ENCODE measurements around the gene RARRES2.

RARRES2 gene

DNA sequence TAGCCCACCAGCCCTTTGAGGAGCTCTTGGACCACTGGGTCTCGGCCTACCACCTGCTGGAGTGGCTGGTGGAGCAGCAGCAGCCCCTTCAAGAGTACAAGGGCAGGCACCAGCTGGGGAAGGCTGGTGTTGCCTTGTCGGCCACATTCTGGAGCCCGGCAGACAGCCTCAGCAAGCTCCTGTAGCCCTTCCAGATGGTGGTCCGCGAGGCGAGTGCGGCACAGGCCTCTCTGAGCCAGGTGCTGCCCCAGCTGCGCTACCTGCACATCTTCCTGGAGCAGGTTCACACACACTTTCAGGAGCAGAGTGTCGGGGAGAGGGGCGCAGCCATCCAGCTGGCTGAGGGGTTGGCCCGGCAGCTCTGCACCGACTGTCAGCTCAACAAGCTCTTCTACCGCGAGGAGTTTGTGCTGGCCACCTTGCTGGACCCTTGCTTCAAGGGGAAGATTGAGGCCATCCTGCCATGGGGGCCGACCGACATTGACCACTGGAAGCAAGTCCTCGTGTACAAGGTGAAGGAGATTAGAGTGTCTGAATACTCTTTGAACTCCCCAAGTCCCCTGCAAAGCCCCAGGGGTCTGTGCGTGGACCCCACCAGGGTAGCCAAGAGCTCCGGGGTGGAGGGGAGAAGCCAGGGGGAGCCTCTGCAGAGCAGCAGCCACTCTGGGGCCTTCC is 11.1 kb downstream of the RARRES2 start:
- Histone ChIP-seq H3K79me1 (ENCODE audit: low read length) (peaks cover 12% of the 10 kb centered on the region), H4K91ac (ENCODE audit: low read depth, low read length) (no peak overlapping the region), H2AK5ac (ENCODE audit: low read length) (peak overlapping the region; percentile 0), H3K14ac (ENCODE audit: low read length) (no peak overlapping the region), H3K27me3 (ENCODE audit: insufficient read depth, low read length) (no peaks in the 10 kb centered on the region), H2BK12ac (ENCODE audit: low read length) (no peak overlapping the region), H3K27ac (ENCODE audit: low read depth, low read length) (no peak overlapping the region), H4K12ac (ENCODE audit: low read depth, low read length) (no peak overlapping the region), H2BK5ac (ENCODE audit: low read depth, low read length, poor library complexity) (no peak overlapping the region), H2AFZ (ENCODE audit: insufficient read depth, low read length, poor library complexity) (no peak overlapping the region), H3K18ac (ENCODE audit: low read length) (no peak overlapping the region), H3K36me3 (ENCODE audit: control insufficient read depth in 1 of 2, insufficient read depth in 2 of 2, low read length in 2 of 2) (peaks cover 0 to 7% of the 10 kb centered on the region in 2 experiments), H3K4ac (ENCODE audit: low read depth, low read length) (no peak overlapping the region), H3K9ac (ENCODE audit: low read length) (no peak overlapping the region), H4K8ac (ENCODE audit: low read depth, low read length) (no peak overlapping the region), H3K9me3 (ENCODE audit: insufficient read depth, low read depth, low read length) (no peaks in the 10 kb centered on the region), H3K23ac (ENCODE audit: low read length) (no peak overlapping the region), H3K4me3 (ENCODE audit: low read depth, low read length) (no peak overlapping the region), H3K79me2 (ENCODE audit: control insufficient read depth, insufficient read depth, low read length, poor library complexity) (no peaks in the 10 kb centered on the region), H2BK120ac (ENCODE audit: insufficient read depth, low read length, poor library complexity) (peak overlapping the region; percentile 1), H3K4me1 (ENCODE audit: control insufficient read depth in 1 of 2, insufficient read depth in 2 of 2, low read length in 2 of 2) (peaks cover 10% of the 10 kb centered on the region in 2 experiments), H3K4me2 (ENCODE audit: low read length) (no peak overlapping the region)
- no peak for DNase-seq
- no CpG with 5 or more reads among the region's 19 CpGs for WGBS (ENCODE audit: extremely low coverage, insufficient coverage, insufficient read length)

DNA sequence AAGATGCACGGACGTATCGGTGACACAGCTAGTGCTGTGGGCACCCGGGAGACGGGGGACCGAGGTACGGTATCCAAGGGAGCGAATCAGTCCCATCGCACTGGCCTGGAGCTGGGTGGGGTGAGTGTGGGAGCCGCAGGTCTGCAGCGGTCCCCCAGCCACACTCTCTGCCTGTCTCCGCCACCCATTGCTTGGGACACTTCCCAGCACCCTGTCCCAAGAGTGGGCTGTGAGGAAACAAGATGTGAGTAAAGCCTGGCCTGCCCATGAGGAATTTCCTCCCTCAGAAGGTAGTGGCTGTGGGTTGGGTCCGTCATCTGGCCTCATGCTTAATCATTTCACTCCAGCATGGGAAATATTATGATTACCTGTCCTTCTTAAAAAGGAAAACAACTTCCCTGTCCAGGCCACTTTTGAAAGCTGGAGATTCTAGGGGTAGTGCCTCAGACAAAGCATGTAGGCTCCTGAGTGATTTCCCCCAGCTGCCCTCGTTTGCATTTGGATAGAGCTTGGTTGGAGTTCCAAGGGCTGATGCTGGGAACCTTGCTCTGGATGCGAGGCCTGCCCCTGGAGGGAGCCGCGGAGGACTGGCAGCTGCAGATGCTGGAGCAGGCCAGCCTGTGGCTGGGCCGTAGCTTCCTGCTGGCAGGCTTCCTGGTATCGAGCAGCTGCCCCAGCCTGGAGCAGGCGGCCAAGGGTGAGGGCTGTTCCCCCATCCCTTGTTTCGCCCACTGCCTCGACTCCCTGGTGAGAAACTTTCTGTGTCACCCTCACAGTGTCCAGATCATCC is 11.9 kb downstream of the RARRES2 start:
- peak overlapping the region; percentile 81 for H4K91ac ChIP-seq (ENCODE audit: low read depth, low read length)
- no peak overlapping the region for H3K9ac ChIP-seq (ENCODE audit: low read length)
- no peak overlapping the region for H3K4me3 ChIP-seq (ENCODE audit: low read depth, low read length)
- peaks cover 1% of the 10 kb centered on the region for H3K79me2 ChIP-seq (ENCODE audit: control insufficient read depth, insufficient read depth, low read length, poor library complexity)
- no CpG with 5 or more reads among the region's 22 CpGs for WGBS (ENCODE audit: extremely low coverage, insufficient coverage, insufficient read length)
- H3K4ac ChIP-seq (ENCODE audit: low read depth, low read length), result peak overlapping the region; percentile 24
- H3K9me3 ChIP-seq (ENCODE audit: insufficient read depth, low read depth, low read length), result no peaks in the 10 kb centered on the region
- H3K14ac ChIP-seq (ENCODE audit: low read length), result peak overlapping the region; percentile 63
- no peaks in the 10 kb centered on the region for H3K27me3 ChIP-seq (ENCODE audit: insufficient read depth, low read length)
- H4K12ac ChIP-seq (ENCODE audit: low read depth, low read length), result peak overlapping the region; percentile 28
- peak overlapping the region; percentile 67 for H2AK5ac ChIP-seq (ENCODE audit: low read length)
- H3K79me1 ChIP-seq (ENCODE audit: low read length), result peaks cover 19% of the 10 kb centered on the region
- H2AFZ ChIP-seq (ENCODE audit: insufficient read depth, low read length, poor library complexity), result no peak overlapping the region
- H3K36me3 ChIP-seq (ENCODE audit: control insufficient read depth in 1 of 2, insufficient read depth in 2 of 2, low read length in 2 of 2), result peaks cover 0 to 7% of the 10 kb centered on the region in 2 experiments
- H3K27ac ChIP-seq (ENCODE audit: low read depth, low read length), result peak overlapping the region; percentile 12
- H3K4me1 ChIP-seq (ENCODE audit: control insufficient read depth in 1 of 2, insufficient read depth in 2 of 2, low read length in 2 of 2), result peaks cover 18% of the 10 kb centered on the region in 2 experiments
- peak overlapping the region; percentile 44 for H4K8ac ChIP-seq (ENCODE audit: low read depth, low read length)
- H3K18ac ChIP-seq (ENCODE audit: low read length), result peak overlapping the region; percentile 69
- H2BK120ac ChIP-seq (ENCODE audit: insufficient read depth, low read length, poor library complexity), result no peak overlapping the region
- no peak for DNase-seq
- H2BK5ac ChIP-seq (ENCODE audit: low read depth, low read length, poor library complexity), result peak overlapping the region; percentile 3
- no peak overlapping the region for H3K4me2 ChIP-seq (ENCODE audit: low read length)
- no peak overlapping the region for H3K23ac ChIP-seq (ENCODE audit: low read length)
- peak overlapping the region; percentile 52 for H2BK12ac ChIP-seq (ENCODE audit: low read length)

DNA sequence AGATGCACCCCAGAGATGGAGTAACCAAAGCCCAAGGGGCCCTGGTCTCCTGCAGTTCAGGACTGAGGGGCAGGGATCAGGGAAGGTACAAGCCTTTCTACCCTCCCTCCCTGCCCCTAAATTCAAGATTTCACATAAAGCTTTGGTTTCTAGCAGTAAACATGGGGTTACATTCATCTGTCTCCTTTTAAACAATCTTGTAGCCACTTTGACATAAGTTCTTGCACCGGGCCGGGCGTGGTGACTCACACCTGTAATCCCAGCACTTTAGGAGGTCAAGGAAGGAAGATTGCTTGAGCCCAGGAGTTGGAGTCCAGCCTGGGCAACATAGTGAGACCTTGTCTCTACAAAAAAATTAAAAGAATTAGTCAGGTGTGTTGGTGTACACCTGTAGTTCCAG is 14.1 kb downstream of the RARRES2 start:
- Histone ChIP-seq H3K4me1 (ENCODE audit: control insufficient read depth in 1 of 2, insufficient read depth in 2 of 2, low read length in 2 of 2) (peaks cover 24% of the 10 kb centered on the region in 2 experiments), H3K79me2 (ENCODE audit: control insufficient read depth, insufficient read depth, low read length, poor library complexity) (peaks cover 2% of the 10 kb centered on the region), H2BK12ac (ENCODE audit: low read length) (no peak overlapping the region), H3K9ac (ENCODE audit: low read length) (no peak overlapping the region), H4K91ac (ENCODE audit: low read depth, low read length) (no peak overlapping the region), H2BK5ac (ENCODE audit: low read depth, low read length, poor library complexity) (no peak overlapping the region), H3K27me3 (ENCODE audit: insufficient read depth, low read length) (no peaks in the 10 kb centered on the region), H4K8ac (ENCODE audit: low read depth, low read length) (no peak overlapping the region), H2BK120ac (ENCODE audit: insufficient read depth, low read length, poor library complexity) (no peak overlapping the region), H4K12ac (ENCODE audit: low read depth, low read length) (no peak overlapping the region), H3K4me3 (ENCODE audit: low read depth, low read length) (no peak overlapping the region), H3K9me3 (ENCODE audit: insufficient read depth, low read depth, low read length) (peaks cover 3% of the 10 kb centered on the region), H3K23ac (ENCODE audit: low read length) (no peak overlapping the region), H3K4me2 (ENCODE audit: low read length) (no peak overlapping the region), H3K4ac (ENCODE audit: low read depth, low read length) (no peak overlapping the region), H3K79me1 (ENCODE audit: low read length) (peaks cover 31% of the 10 kb centered on the region), H3K27ac (ENCODE audit: low read depth, low read length) (no peak overlapping the region), H3K18ac (ENCODE audit: low read length) (no peak overlapping the region), H3K14ac (ENCODE audit: low read length) (no peak overlapping the region), H2AFZ (ENCODE audit: insufficient read depth, low read length, poor library complexity) (no peak overlapping the region), H2AK5ac (ENCODE audit: low read length) (no peak overlapping the region), H3K36me3 (ENCODE audit: control insufficient read depth in 1 of 2, insufficient read depth in 2 of 2, low read length in 2 of 2) (no peaks in the 10 kb centered on the region)
- DNase-seq, result no peak
- no CpG with 5 or more reads among the region's 3 CpGs for WGBS (ENCODE audit: extremely low coverage, insufficient coverage, insufficient read length)

DNA sequence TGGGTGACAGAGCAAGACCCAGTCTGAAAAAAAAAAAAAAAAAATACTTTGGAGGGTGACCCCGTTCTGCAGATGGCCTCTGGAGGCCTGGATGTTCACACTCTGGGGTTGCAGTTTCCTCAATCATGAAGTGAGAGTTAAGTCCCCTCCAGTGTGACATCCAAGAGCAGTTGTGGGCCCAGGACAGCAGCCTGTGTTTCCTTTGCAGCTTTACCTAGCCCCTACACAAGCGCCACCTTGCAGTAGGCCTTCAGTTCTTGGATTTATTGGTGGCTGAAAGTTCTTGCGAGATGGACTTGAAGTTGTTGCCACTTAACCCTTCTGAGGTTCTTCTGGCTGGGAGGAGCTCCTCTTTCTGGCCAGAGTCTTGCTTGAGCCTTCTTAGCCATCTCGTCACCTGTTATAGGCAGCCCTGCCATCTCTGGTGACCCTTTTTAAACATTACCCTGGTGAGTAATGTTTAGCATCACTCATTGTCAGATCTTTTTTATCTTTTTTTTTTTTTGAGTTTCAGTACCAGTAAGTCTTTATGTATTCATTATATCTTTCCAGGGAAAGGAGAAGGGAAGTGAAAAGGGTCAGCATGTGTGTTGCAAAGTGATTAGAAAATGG is 14.7 kb downstream of the RARRES2 start:
- Histone ChIP-seq H3K4me2 (ENCODE audit: low read length) (no peak overlapping the region), H3K4ac (ENCODE audit: low read depth, low read length) (no peak overlapping the region), H3K9me3 (ENCODE audit: insufficient read depth, low read depth, low read length) (peaks cover 3% of the 10 kb centered on the region)

More for the DNA sequence above, 14.7 kb downstream of the RARRES2 start:
- no peak overlapping the region for H3K9ac ChIP-seq (ENCODE audit: low read length)
- no peaks in the 10 kb centered on the region for H3K27me3 ChIP-seq (ENCODE audit: insufficient read depth, low read length)
- H2BK5ac ChIP-seq (ENCODE audit: low read depth, low read length, poor library complexity), result no peak overlapping the region
- H4K91ac ChIP-seq (ENCODE audit: low read depth, low read length), result peak overlapping the region; percentile 32
- H3K23ac ChIP-seq (ENCODE audit: low read length), result no peak overlapping the region
- no peak overlapping the region for H3K4me3 ChIP-seq (ENCODE audit: low read depth, low read length)
- WGBS (ENCODE audit: extremely low coverage, insufficient coverage, insufficient read length), result no CpG with 5 or more reads among the region's 4 CpGs
- no peak overlapping the region for H3K18ac ChIP-seq (ENCODE audit: low read length)
- peaks cover 24% of the 10 kb centered on the region in 2 experiments for H3K4me1 ChIP-seq (ENCODE audit: control insufficient read depth in 1 of 2, insufficient read depth in 2 of 2, low read length in 2 of 2)
- H4K8ac ChIP-seq (ENCODE audit: low read depth, low read length), result no peak overlapping the region
- DNase-seq, result no peak
- peaks cover 2% of the 10 kb centered on the region for H3K79me2 ChIP-seq (ENCODE audit: control insufficient read depth, insufficient read depth, low read length, poor library complexity)
- H2BK120ac ChIP-seq (ENCODE audit: insufficient read depth, low read length, poor library complexity), result no peak overlapping the region
- H3K27ac ChIP-seq (ENCODE audit: low read depth, low read length), result no peak overlapping the region
- H3K14ac ChIP-seq (ENCODE audit: low read length), result no peak overlapping the region
- peak overlapping the region; percentile 34 for H2BK12ac ChIP-seq (ENCODE audit: low read length)
- H2AFZ ChIP-seq (ENCODE audit: insufficient read depth, low read length, poor library complexity), result no peak overlapping the region
- peaks cover 33% of the 10 kb centered on the region for H3K79me1 ChIP-seq (ENCODE audit: low read length)
- H3K36me3 ChIP-seq (ENCODE audit: control insufficient read depth in 1 of 2, insufficient read depth in 2 of 2, low read length in 2 of 2), result no peaks in the 10 kb centered on the region
- no peak overlapping the region for H4K12ac ChIP-seq (ENCODE audit: low read depth, low read length)
- H2AK5ac ChIP-seq (ENCODE audit: low read length), result peak overlapping the region; percentile 38

Data from trophoblast cell (in vitro differentiated cells and primary cell).